ENCODE measurements around the gene AS3MT. TPM values are rescaled to one million over a fixed set of nuclear protein-coding genes. Genes with fewer than 3 reads are reported as not detected.
A peak's percentile ranks its signal among the peaks of the same experiment; 100 is the strongest.

The AS3MT gene
- polyA plus RNA-seq, 1 of the 3 experiments (the other 2 are of a cell fraction), result 9.0 TPM

DNA sequence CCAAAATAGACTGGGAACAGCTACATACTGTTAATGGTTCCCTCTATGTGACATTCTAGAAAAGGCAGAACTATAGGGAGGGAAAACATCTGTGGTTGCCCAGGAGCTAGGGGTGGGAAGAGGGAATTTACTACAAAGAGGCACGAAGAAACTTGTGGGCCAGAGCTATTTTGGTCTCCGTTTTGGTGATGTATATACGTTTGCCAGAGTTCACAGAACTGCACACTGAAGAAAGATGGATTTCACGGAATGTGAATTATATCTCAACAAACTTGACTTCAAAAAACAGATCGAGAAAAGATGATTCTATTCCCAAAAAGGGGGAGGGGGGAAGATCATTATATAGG, 386 bp upstream of the AS3MT start:
- Histone ChIP-seq H3K27ac (ENCODE audit: low read depth in 2 of 2, low read length in 1 of 2) (peak overlapping the region in 1 of 2 experiments; percentile 7; a peak in 1 of 4 replicates), H3K9me3 (no peaks in the 10 kb centered on the region), H3K4me3 (ENCODE audit: low read depth in 2 of 2, low read length in 1 of 2) (peak overlapping the region; percentile 53 to 66), H4K20me1 (ENCODE audit: insufficient read depth) (no peaks in the 10 kb centered on the region), H3K9me2 (no peaks in the 10 kb centered on the region), H3K36me3 (replicated peaks in 1 of 2; ENCODE audit: control insufficient read depth in 1 of 2, insufficient read depth in 2 of 2, low read length in 1 of 2) (peaks cover 8 to 18% of the 10 kb centered on the region in 2 experiments), H3K9ac (peak overlapping the region; percentile 65), H3F3A (replicated peaks; ENCODE audit: insufficient read depth) (peaks cover 11% of the 10 kb centered on the region), H2AFZ (ENCODE audit: low read depth) (peak overlapping the region; percentile 97), H3K4me1 (ENCODE audit: control insufficient read depth in 1 of 2, insufficient read depth in 2 of 2, low read depth in 1 of 2, low read length in 1 of 2) (peaks cover 0 to 6% of the 10 kb centered on the region in 2 experiments; a peak in 1 of 4 replicates), H3K4me2 (peak overlapping the region; percentile 96), H3K79me2 (ENCODE audit: insufficient read depth) (no peaks in the 10 kb centered on the region), H3K27me3 (ENCODE audit: insufficient read depth) (no peaks in the 10 kb centered on the region)
- no peak for TF ChIP-seq USF2 (IDR thresholded peaks at IDR 0.05; ENCODE audit: borderline replicate concordance, low read depth, low read length)
- TF ChIP-seq, protein P1, sequence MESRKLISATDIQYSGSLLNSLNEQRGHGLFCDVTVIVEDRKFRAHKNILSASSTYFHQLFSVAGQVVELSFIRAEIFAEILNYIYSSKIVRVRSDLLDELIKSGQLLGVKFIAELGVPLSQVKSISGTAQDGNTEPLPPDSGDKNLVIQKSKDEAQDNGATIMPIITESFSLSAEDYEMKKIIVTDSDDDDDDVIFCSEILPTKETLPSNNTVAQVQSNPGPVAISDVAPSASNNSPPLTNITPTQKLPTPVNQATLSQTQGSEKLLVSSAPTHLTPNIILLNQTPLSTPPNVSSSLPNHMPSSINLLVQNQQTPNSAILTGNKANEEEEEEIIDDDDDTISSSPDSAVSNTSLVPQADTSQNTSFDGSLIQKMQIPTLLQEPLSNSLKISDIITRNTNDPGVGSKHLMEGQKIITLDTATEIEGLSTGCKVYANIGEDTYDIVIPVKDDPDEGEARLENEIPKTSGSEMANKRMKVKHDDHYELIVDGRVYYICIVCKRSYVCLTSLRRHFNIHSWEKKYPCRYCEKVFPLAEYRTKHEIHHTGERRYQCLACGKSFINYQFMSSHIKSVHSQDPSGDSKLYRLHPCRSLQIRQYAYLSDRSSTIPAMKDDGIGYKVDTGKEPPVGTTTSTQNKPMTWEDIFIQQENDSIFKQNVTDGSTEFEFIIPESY (IDR thresholded peaks at IDR 0.05; ENCODE audit: borderline replicate concordance, low read depth), result no peak
- TF ChIP-seq RFX5 (IDR thresholded peaks at IDR 0.05; ENCODE audit: low read length), result no peak
- TF ChIP-seq FOXM1 (IDR thresholded peaks at IDR 0.05; ENCODE audit: low read depth), result no peak
- TF ChIP-seq SIN3A (IDR thresholded peaks at IDR 0.05; ENCODE audit: borderline replicate concordance, low read depth, low read length), result no peak
- TF ChIP-seq CTCF (IDR thresholded peaks at IDR 0.05), result no peak
- no peak for TF ChIP-seq EZH2phosphoT487 (IDR thresholded peaks at IDR 0.05; ENCODE audit: borderline replicate concordance, low read depth)
- no peak for TF ChIP-seq YY1 (IDR thresholded peaks at IDR 0.05; ENCODE audit: low read depth)
- TF ChIP-seq JUND (IDR thresholded peaks at IDR 0.05), result no peak
- no peak for TF ChIP-seq GABPA (IDR thresholded peaks at IDR 0.05; ENCODE audit: low read depth)
- TF ChIP-seq USF1 (IDR thresholded peaks at IDR 0.05; ENCODE audit: borderline replicate concordance, low read depth), result no peak
- no peak for TF ChIP-seq RAD21 (IDR thresholded peaks at IDR 0.05; ENCODE audit: low read length)
- no peak for TF ChIP-seq RXRA (IDR thresholded peaks at IDR 0.05; ENCODE audit: borderline replicate concordance, low read depth)
- TF ChIP-seq SMC3 (IDR thresholded peaks at IDR 0.05; ENCODE audit: low read depth, low read length), result no peak
- TF ChIP-seq CHD2 (IDR thresholded peaks at IDR 0.05; ENCODE audit: low read length, partially characterized antibody), result no peak
- TF ChIP-seq NFIC (IDR thresholded peaks at IDR 0.05; ENCODE audit: borderline replicate concordance), result no peak
- TF ChIP-seq EP300 (IDR thresholded peaks at IDR 0.05; ENCODE audit: borderline replicate concordance in 1 of 2, low read depth in 1 of 2, low read length in 1 of 2), result no peak
- TF ChIP-seq, protein P2, sequence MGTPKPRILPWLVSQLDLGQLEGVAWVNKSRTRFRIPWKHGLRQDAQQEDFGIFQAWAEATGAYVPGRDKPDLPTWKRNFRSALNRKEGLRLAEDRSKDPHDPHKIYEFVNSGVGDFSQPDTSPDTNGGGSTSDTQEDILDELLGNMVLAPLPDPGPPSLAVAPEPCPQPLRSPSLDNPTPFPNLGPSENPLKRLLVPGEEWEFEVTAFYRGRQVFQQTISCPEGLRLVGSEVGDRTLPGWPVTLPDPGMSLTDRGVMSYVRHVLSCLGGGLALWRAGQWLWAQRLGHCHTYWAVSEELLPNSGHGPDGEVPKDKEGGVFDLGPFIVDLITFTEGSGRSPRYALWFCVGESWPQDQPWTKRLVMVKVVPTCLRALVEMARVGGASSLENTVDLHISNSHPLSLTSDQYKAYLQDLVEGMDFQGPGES (IDR thresholded peaks at IDR 0.05; ENCODE audit: low read depth, low read length), result no peak
- TF ChIP-seq POLR2AphosphoS5 (IDR thresholded peaks at IDR 0.05; ENCODE audit: low read depth, low read length), result no peak
- TF ChIP-seq, protein P3, sequence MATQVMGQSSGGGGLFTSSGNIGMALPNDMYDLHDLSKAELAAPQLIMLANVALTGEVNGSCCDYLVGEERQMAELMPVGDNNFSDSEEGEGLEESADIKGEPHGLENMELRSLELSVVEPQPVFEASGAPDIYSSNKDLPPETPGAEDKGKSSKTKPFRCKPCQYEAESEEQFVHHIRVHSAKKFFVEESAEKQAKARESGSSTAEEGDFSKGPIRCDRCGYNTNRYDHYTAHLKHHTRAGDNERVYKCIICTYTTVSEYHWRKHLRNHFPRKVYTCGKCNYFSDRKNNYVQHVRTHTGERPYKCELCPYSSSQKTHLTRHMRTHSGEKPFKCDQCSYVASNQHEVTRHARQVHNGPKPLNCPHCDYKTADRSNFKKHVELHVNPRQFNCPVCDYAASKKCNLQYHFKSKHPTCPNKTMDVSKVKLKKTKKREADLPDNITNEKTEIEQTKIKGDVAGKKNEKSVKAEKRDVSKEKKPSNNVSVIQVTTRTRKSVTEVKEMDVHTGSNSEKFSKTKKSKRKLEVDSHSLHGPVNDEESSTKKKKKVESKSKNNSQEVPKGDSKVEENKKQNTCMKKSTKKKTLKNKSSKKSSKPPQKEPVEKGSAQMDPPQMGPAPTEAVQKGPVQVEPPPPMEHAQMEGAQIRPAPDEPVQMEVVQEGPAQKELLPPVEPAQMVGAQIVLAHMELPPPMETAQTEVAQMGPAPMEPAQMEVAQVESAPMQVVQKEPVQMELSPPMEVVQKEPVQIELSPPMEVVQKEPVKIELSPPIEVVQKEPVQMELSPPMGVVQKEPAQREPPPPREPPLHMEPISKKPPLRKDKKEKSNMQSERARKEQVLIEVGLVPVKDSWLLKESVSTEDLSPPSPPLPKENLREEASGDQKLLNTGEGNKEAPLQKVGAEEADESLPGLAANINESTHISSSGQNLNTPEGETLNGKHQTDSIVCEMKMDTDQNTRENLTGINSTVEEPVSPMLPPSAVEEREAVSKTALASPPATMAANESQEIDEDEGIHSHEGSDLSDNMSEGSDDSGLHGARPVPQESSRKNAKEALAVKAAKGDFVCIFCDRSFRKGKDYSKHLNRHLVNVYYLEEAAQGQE (IDR thresholded peaks at IDR 0.05; ENCODE audit: low read depth, low read length), result no peak
- peak; percentile 47 for DNase-seq
- WGBS (ENCODE audit: low lambda C conversion rate), result 44% methylated on average over 5 of the region's 5 CpGs
- ChIA-PET POLR2A (interaction anchor here (0.7 to 1.3 kb wide), 3 partner anchors 9 to 33 kb away, joined by 3 to 5 read pairs (median 3); no protein-coding TSS in a partner anchor), CTCF (interaction anchor here (0.9 to 1.6 kb wide), 7 partner anchors 10 to 454 kb away, joined by 3 to 5 read pairs (median 4); no protein-coding TSS in a partner anchor)

Measured in SK-N-SH (cell line).